Fibroblast of lung (primary cell): ENCODE measurements around the gene NPHP4. TPM values are rescaled to one million over a fixed set of nuclear protein-coding genes. Genes with fewer than 3 reads are reported as not detected.

Source experiments
- DNase-seq, 2 donors: peaks; one replicate each; pipeline versions ENCODE4 v3.0.0 to v3.0.0-alpha.2; 2010; ENCODE audit warnings: low read depth in 2 of 2
- H2AFZ ChIP-seq: 2 replicates; pipeline ENCODE4 v1.5.1; 2012; ENCODE audit warnings: low read length, control low read depth, inconsistent platforms
- H3K27ac ChIP-seq: 2 replicates; pipeline ENCODE4 v1.5.1; 2011; ENCODE audit warnings: low read length, control low read depth; ENCODE audit not compliant: insufficient read depth
- H3K27me3 ChIP-seq: 2 replicates; pipeline ENCODE4 v1.5.1; 2011; ENCODE audit warnings: mild to moderate bottlenecking, low read length; ENCODE audit not compliant: control insufficient read depth, insufficient read depth
- H3K36me3 ChIP-seq: 2 replicates; pipeline ENCODE4 v1.5.1; 2011; ENCODE audit warnings: low read length; ENCODE audit not compliant: control insufficient read depth, insufficient read depth
- H3K4me1 ChIP-seq: 2 replicates; pipeline ENCODE4 v1.5.1; 2011; ENCODE audit warnings: low read length; ENCODE audit not compliant: control insufficient read depth, insufficient read depth; ENCODE audit errors: extremely low read depth
- H3K4me2 ChIP-seq: 2 replicates; pipeline ENCODE4 v1.5.1; 2011; ENCODE audit warnings: low read length, control low read depth; ENCODE audit not compliant: insufficient read depth; ENCODE audit errors: extremely low read depth
- H3K4me3 ChIP-seq, 4 experiments: fragments of 200-600 bp in 1 of 4; sonication (generic) in 1 of 4; replicated peaks in 1 of 4; 2 replicates each; pipeline ENCODE4 v1.5.1; 2011 to 2016; ENCODE audit warnings: low read length in 4 of 4, low read depth in 3 of 4, mild to moderate bottlenecking in 3 of 4, control low read depth in 2 of 4, inconsistent platforms in 1 of 4, mixed read lengths in 1 of 4; ENCODE audit not compliant: insufficient read depth in 1 of 4; ENCODE audit errors: control extremely low read depth in 1 of 4
- H3K79me2 ChIP-seq: 2 replicates; pipeline ENCODE4 v1.5.1; 2012; ENCODE audit warnings: mild to moderate bottlenecking, low read length, inconsistent platforms; ENCODE audit not compliant: control insufficient read depth, insufficient read depth
- H3K9ac ChIP-seq: 2 replicates; pipeline ENCODE4 v1.5.1; 2011; ENCODE audit warnings: mild to moderate bottlenecking, low read length, control low read depth; ENCODE audit not compliant: insufficient read depth
- H3K9me3 ChIP-seq: 2 replicates; pipeline ENCODE4 v1.5.1; 2012; ENCODE audit warnings: low read depth, low read length; ENCODE audit not compliant: control insufficient read depth, insufficient read depth
- H4K20me1 ChIP-seq: 2 replicates; pipeline ENCODE4 v1.5.1; 2011; ENCODE audit warnings: low read length; ENCODE audit not compliant: control insufficient read depth, insufficient read depth; ENCODE audit errors: extremely low read depth
- CTCF ChIP-seq, 2 donors: IDR thresholded peaks in 1 of 2; conservative IDR thresholded peaks in 1 of 2; 1 replicate in 1 of 2; 2 replicates in 1 of 2; pipeline ENCODE4 v1.5.1; 2011 to 2012; ENCODE audit warnings: low read length in 2 of 2, control low read depth in 1 of 2, inconsistent platforms in 1 of 2, low read depth in 1 of 2, mild to moderate bottlenecking in 1 of 2
- EZH2 ChIP-seq: IDR thresholded peaks from 2 replicates; pipeline ENCODE4 v1.5.1; 2012; ENCODE audit warnings: low read length, control low read depth, mild to moderate bottlenecking; ENCODE audit errors: missing control alignments
- polyA plus RNA-seq, 2 donors: library from polyadenylated mRNA; depleted of rRNA in 1 of 2; stranded (reverse) in 1 of 2; unstranded in 1 of 2; fragments of >200 nt; gene quantifications; 2 replicates each; pipeline ENCODE4 v1.2.1, GENCODE V29; 2011 to 2012; ENCODE audit warnings: missing spikeins in 1 of 2
- total RNA-seq: library from RNA; depleted of rRNA; stranded (reverse); fragments of >200 nt; gene quantifications from 2 replicates; pipeline ENCODE4 v1.2.1, GENCODE V29; 2014

Gene NPHP4
- total and polyA plus RNA-seq, 2 donors (not counting 1 experiment from before 2014, with no cell fraction given), result 1.5 to 4.0 TPM

GRCh38 chr1:5977494-5978444 is 14.5 kb downstream of the NPHP4 start:
- Histone ChIP-seq H3K9me3 (no peaks in the 10 kb centered on the region), H3K36me3 (no peaks in the 10 kb centered on the region), H3K79me2 (no peaks in the 10 kb centered on the region), H3K4me3 (no peak overlapping the region), H3K27ac (no peak overlapping the region), H4K20me1 (no peaks in the 10 kb centered on the region), H3K4me1 (no peaks in the 10 kb centered on the region), H3K9ac (no peak overlapping the region), H2AFZ (no peak overlapping the region), H3K4me2 (no peak overlapping the region), H3K27me3 (no peaks in the 10 kb centered on the region)
- peak in 1 of 2 donors; percentile 5 for DNase-seq
- no peak for TF ChIP-seq EZH2
- TF ChIP-seq CTCF (conservative IDR thresholded peaks at IDR 0.05 in 1 of 2, IDR thresholded peaks at IDR 0.05 in 1 of 2; ENCODE audit: low read depth in 1 of 2, low read length in 2 of 2), result no peak

DNA sequence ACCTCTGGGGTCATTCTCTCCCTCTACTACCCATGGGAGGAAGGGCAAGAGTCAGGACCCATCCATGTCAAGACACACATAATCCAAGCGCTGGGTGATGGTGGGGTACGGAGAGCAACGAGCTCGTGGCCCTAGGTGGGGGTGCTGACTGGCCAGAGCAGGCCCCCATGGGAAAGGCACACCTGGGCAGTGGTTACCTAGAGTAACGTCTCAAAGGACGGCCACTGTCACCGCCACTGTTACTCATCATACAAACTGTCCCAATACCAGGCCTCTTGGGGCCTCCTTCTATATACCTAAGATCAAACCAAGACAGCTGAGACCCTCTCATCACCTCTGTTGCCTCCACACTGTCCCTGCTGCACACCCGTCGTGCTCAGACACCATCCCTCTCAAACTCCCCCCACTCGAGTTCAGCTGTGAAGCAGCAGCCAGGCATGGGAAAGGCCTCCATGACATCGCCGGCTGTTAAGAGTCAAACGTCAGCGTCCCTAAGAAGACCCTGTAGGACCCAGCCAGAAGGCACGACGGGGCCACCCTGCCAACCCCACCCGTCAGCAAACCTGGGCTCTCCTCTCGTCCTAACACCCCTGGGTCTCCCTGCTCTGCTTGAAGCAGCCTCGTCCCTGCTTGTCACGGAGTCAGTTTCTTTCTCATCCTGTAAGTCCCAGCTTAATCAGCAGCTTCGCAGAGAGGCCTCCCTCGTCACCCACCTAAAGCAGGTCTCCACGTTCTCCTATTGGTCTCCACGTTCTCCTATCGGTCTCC is 15.3 kb downstream of the NPHP4 start:
- Histone ChIP-seq H4K20me1 (no peaks in the 10 kb centered on the region), H2AFZ (no peak overlapping the region), H3K79me2 (no peaks in the 10 kb centered on the region), H3K4me1 (no peaks in the 10 kb centered on the region), H3K36me3 (no peaks in the 10 kb centered on the region), H3K27me3 (no peaks in the 10 kb centered on the region), H3K27ac (no peak overlapping the region), H3K9me3 (no peaks in the 10 kb centered on the region), H3K4me2 (no peak overlapping the region), H3K4me3 (no peak overlapping the region), H3K9ac (no peak overlapping the region)
- TF ChIP-seq EZH2 (no peak), CTCF (conservative IDR thresholded peaks at IDR 0.05 in 1 of 2, IDR thresholded peaks at IDR 0.05 in 1 of 2; ENCODE audit: low read depth in 1 of 2, low read length in 2 of 2) (no peak)
- DNase-seq, result no peak

DNA sequence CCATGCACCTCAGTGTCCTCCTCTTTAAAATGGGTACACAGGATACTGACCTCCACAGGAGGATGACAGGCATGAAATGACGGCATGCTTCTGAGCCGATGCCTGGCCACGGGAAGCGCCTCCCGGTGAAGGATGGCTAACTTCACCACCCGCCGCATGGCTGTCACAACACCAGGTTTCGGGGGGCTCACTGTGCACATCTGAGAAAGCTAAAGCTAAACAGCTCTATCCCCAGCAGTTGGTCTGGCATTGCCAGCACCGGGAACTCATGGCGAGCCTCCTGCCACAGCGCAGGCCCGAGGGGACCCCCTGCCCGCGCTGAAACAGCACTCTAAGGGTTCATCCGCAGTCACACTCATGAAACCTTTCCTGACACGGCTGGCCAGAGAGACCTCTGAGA is 16.0 kb downstream of the NPHP4 start:
- Histone ChIP-seq H3K79me2 (no peaks in the 10 kb centered on the region), H3K27me3 (no peaks in the 10 kb centered on the region), H3K4me1 (no peaks in the 10 kb centered on the region), H2AFZ (no peak overlapping the region), H3K27ac (no peak overlapping the region), H4K20me1 (no peaks in the 10 kb centered on the region), H3K4me2 (no peak overlapping the region), H3K9ac (no peak overlapping the region), H3K9me3 (no peaks in the 10 kb centered on the region), H3K36me3 (no peaks in the 10 kb centered on the region), H3K4me3 (no peak overlapping the region)
- TF ChIP-seq EZH2, result no peak
- no peak for TF ChIP-seq CTCF (conservative IDR thresholded peaks at IDR 0.05 in 1 of 2, IDR thresholded peaks at IDR 0.05 in 1 of 2; ENCODE audit: low read depth in 1 of 2, low read length in 2 of 2)
- no peak for DNase-seq
